GM12872 (cell line): ENCODE data around the gene ESRRG.

Experiments used
- CTCF ChIP-seq: IDR thresholded peaks from 3 replicates; pipeline ENCODE4 v1.5.1; 2011; ENCODE audit warnings: low read depth, mild to moderate bottlenecking, low read length, moderate library complexity; ENCODE audit not compliant: insufficient read depth

ESRRG gene

GRCh38 chr1:216607067-216607697, 116.0 kb downstream of the ESRRG start:
- no peak for TF ChIP-seq CTCF

- no peak for TF ChIP-seq CTCF
These were observed 117.1 kb downstream of the ESRRG start for GRCh38 chr1:216606047-216606637.

GRCh38 chr1:216604771-216605170, 118.5 kb downstream of the ESRRG start:
- TF ChIP-seq CTCF: no peak

- TF ChIP-seq CTCF: peak; percentile 47
These were observed 122.3 kb downstream of the ESRRG start for GRCh38 chr1:216600730-216601609.

GRCh38 chr1:216599851-216600250, 123.4 kb downstream of the ESRRG start:
- no peak for TF ChIP-seq CTCF

- TF ChIP-seq CTCF: no peak
These were observed 124.8 kb downstream of the ESRRG start for GRCh38 chr1:216598448-216598847.

- TF ChIP-seq CTCF: no peak
These were observed 126.9 kb downstream of the ESRRG start for GRCh38 chr1:216596281-216596862.
